Measurements from ENCODE around the gene ZNF644.

The ZNF644 gene

GRCh38 chr1:90993245-90993644 is 28.6 kb downstream of the ZNF644 start:
- no peak for DNase-seq (ENCODE audit: low spot score)
- in situ Hi-C loops (cut with MboI; ENCODE audit: low sequenced_read_pairs, unreplicated experiment): no loop called here

GRCh38 chr1:90990779-90991178 is 31.1 kb downstream of the ZNF644 start:
- DNase-seq (ENCODE audit: low spot score): no peak
- TF ChIP-seq CTCF (IDR thresholded peaks at IDR 0.05; ENCODE audit: borderline replicate concordance, control extremely low read depth, extremely low read depth, insufficient read depth, missing control alignments): no peak
- in situ Hi-C loops (cut with MboI; ENCODE audit: low sequenced_read_pairs, unreplicated experiment): no loop called here

More at GRCh38 chr1:90993245-90993644, 28.6 kb downstream of the ZNF644 start:
- TF ChIP-seq CTCF (IDR thresholded peaks at IDR 0.05; ENCODE audit: borderline replicate concordance, control extremely low read depth, extremely low read depth, insufficient read depth, missing control alignments): no peak

- in situ Hi-C loops (cut with MboI; ENCODE audit: low sequenced_read_pairs, unreplicated experiment): no loop called here
- DNase-seq (ENCODE audit: low spot score): no peak
- no peak for TF ChIP-seq CTCF (IDR thresholded peaks at IDR 0.05; ENCODE audit: borderline replicate concordance, control extremely low read depth, extremely low read depth, insufficient read depth, missing control alignments)
These were observed 31.8 kb downstream of the ZNF644 start for GRCh38 chr1:90989990-90990389.

- no peak for DNase-seq (ENCODE audit: low spot score)
- TF ChIP-seq CTCF (IDR thresholded peaks at IDR 0.05; ENCODE audit: borderline replicate concordance, control extremely low read depth, extremely low read depth, insufficient read depth, missing control alignments): no peak
- in situ Hi-C loops (cut with MboI; ENCODE audit: low sequenced_read_pairs, unreplicated experiment): no loop called here
These were observed 32.5 kb downstream of the ZNF644 start for GRCh38 chr1:90989302-90989701.

GRCh38 chr1:90987841-90988240 is 34.0 kb downstream of the ZNF644 start:
- TF ChIP-seq CTCF (IDR thresholded peaks at IDR 0.05; ENCODE audit: borderline replicate concordance, control extremely low read depth, extremely low read depth, insufficient read depth, missing control alignments): no peak
- in situ Hi-C loops (cut with MboI; ENCODE audit: low sequenced_read_pairs, unreplicated experiment): no loop called here
- no peak for DNase-seq (ENCODE audit: low spot score)

- TF ChIP-seq CTCF (IDR thresholded peaks at IDR 0.05; ENCODE audit: borderline replicate concordance, control extremely low read depth, extremely low read depth, insufficient read depth, missing control alignments): no peak
- in situ Hi-C loops (cut with MboI; ENCODE audit: low sequenced_read_pairs, unreplicated experiment): no loop called here
- DNase-seq (ENCODE audit: low spot score): no peak
These were observed 34.9 kb downstream of the ZNF644 start for GRCh38 chr1:90986953-90987352.

GRCh38 chr1:90977522-90977921 is 44.3 kb downstream of the ZNF644 start:
- no peak for DNase-seq (ENCODE audit: low spot score)
- in situ Hi-C loops (cut with MboI; ENCODE audit: low sequenced_read_pairs, unreplicated experiment): no loop called here
- no peak for TF ChIP-seq CTCF (IDR thresholded peaks at IDR 0.05; ENCODE audit: borderline replicate concordance, control extremely low read depth, extremely low read depth, insufficient read depth, missing control alignments)

All from GM13976 (cell line).